ENCODE data around the gene MED25. TPM values are rescaled to one million over a fixed set of nuclear protein-coding genes. Genes with fewer than 3 reads are reported as not detected.

MED25 gene
- total and polyA plus RNA-seq, 9 of the 15 experiments (the other 6 are each of a cell fraction or from before 2014, with no cell fraction given) = 4.1 to 93.9 (median 19.3) TPM

- TF ChIP-seq FOXP4 (CRISPR knock-in tag; IDR thresholded peaks at IDR 0.05; ENCODE audit: borderline replicate concordance) = no peak
- peak in 1 of 2 experiments; percentile 15; a peak in 1 of 4 replicates for TF ChIP-seq SRF (CRISPR knock-in tag; IDR thresholded peaks at IDR 0.05)
- TF ChIP-seq STAT5B (CRISPR knock-in tag; IDR thresholded peaks at IDR 0.05) = no peak
- TF ChIP-seq ZNF707 (CRISPR knock-in tag; conservative IDR thresholded peaks at IDR 0.05) = no peak
- peak; percentile 36; the same call in 1 of the 2 replicates for TF ChIP-seq KDM2B (CRISPR knock-in tag; IDR thresholded peaks at IDR 0.05)
- TF ChIP-seq ZNF76 (CRISPR knock-in tag; IDR thresholded peaks at IDR 0.05; ENCODE audit: borderline replicate concordance) = no peak
- no peak for TF ChIP-seq SMAD3 (CRISPR knock-in tag; conservative IDR thresholded peaks at IDR 0.05)
- TF ChIP-seq HNRNPH1 (optimal IDR thresholded peaks at IDR 0.05; ENCODE audit: low read depth, low read length) = no peak
- no peak for TF ChIP-seq CBX2 (IDR thresholded peaks at IDR 0.05; ENCODE audit: insufficient read depth, low read length, poor library complexity, severe bottlenecking)
- no peak for TF ChIP-seq ETV1 (tag; conservative IDR thresholded peaks at IDR 0.05; ENCODE audit: low read depth)
- no peak for TF ChIP-seq ATF3 (IDR thresholded peaks at IDR 0.05)
- TF ChIP-seq ATF3 (CRISPR knock-in tag; conservative IDR thresholded peaks at IDR 0.05) = no peak
- no peak for TF ChIP-seq NR3C1 (CRISPR knock-in tag; IDR thresholded peaks at IDR 0.05)
- TF ChIP-seq ZNF655 (CRISPR knock-in tag; IDR thresholded peaks at IDR 0.05) = no peak
- TF ChIP-seq THRA (IDR thresholded peaks at IDR 0.05) = no peak
- TF ChIP-seq DNMT1 (IDR thresholded peaks at IDR 0.05) = no peak
- TF ChIP-seq KLF13 (tag; IDR thresholded peaks at IDR 0.05; ENCODE audit: borderline replicate concordance, low read depth) = 0 out of 2 replicates have a peak, but pooled peaks have one; percentile 22
- TF ChIP-seq DACH1 (IDR thresholded peaks at IDR 0.05; ENCODE audit: partially characterized antibody) = no peak
- no peak for TF ChIP-seq TFAP4 (CRISPR knock-in tag; IDR thresholded peaks at IDR 0.05; ENCODE audit: borderline replicate concordance)
- 0 out of 2 replicates have a peak, but pooled peaks have one; percentile 22 for TF ChIP-seq JUND (IDR thresholded peaks at IDR 0.05; ENCODE audit: borderline replicate concordance, low read depth, low read length)
- TF ChIP-seq JUND (tag; IDR thresholded peaks at IDR 0.05; ENCODE audit: borderline replicate concordance, low read depth, low read length) = no peak; the same call in 2 of the 3 replicates
Observed at GRCh38 chr19:49869484-49870308, 51.6 kb downstream of the MED25 start (continued).

Data from K562 (cell line).